Activated T-helper 9 cell treated with anti-CD3 and anti-CD28 coated beads, Interleukin-2, amount 50 U/mL, for 16 hours (primary cell): ENCODE data around the gene LMAN2.
A peak's percentile ranks its signal among the peaks of the same experiment; 100 is the strongest.

Experiments
- DNase-seq: peaks from one replicate; pipeline ENCODE4 v3.0.0-alpha.2; 2020; ENCODE audit warnings: low read depth

Gene LMAN2, protein sequence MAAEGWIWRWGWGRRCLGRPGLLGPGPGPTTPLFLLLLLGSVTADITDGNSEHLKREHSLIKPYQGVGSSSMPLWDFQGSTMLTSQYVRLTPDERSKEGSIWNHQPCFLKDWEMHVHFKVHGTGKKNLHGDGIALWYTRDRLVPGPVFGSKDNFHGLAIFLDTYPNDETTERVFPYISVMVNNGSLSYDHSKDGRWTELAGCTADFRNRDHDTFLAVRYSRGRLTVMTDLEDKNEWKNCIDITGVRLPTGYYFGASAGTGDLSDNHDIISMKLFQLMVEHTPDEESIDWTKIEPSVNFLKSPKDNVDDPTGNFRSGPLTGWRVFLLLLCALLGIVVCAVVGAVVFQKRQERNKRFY

DNA sequence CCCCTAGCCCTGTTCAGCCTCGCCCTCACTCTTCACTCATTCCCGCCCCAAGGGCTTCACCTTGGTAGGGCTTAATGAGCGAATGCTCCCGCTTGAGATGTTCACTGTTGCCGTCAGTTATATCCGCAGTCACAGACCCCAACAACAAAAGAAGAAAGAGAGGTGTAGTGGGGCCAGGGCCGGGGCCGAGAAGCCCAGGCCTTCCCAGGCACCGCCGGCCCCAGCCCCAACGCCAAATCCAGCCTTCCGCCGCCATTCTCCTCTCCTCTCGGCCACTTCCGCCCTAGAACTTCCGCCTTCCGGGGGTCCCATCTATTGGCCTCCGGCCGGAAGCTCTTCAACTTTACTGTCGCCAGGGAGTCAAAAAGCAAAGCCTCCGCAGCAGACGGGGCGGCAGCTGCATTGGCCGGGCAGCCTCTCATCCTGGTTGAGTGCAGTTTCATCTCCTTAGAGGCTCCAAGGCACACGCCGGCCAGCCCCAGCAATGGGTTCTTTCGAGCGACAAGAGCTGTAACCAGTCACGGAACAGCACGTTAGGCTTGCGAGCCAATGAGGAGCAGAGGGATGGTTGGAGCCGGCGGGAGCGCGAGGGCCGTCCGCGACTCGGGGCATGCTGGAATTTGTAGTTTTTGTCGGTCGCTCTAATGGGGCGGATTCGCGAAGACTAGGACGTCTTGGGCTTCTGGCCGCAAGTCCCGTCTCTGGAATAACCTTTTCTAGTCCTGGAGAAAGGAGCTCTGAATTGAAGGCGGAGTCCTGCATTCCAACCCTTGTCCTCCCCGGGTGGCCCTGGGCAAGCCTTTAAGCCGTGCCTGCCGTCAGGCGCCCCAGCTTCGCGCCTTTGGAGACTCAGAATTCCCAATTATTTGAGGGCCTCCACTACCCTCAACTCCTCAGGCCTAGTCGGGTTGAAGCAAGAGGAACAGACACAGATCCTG is at the start of gene LMAN2:
Gene LMAN2 (minus strand): TSS at position 277 of the 938 bp plus-strand sequence. CDS start 21 bp downstream, at position 256.
- peak; percentile 84 for DNase-seq

DNA sequence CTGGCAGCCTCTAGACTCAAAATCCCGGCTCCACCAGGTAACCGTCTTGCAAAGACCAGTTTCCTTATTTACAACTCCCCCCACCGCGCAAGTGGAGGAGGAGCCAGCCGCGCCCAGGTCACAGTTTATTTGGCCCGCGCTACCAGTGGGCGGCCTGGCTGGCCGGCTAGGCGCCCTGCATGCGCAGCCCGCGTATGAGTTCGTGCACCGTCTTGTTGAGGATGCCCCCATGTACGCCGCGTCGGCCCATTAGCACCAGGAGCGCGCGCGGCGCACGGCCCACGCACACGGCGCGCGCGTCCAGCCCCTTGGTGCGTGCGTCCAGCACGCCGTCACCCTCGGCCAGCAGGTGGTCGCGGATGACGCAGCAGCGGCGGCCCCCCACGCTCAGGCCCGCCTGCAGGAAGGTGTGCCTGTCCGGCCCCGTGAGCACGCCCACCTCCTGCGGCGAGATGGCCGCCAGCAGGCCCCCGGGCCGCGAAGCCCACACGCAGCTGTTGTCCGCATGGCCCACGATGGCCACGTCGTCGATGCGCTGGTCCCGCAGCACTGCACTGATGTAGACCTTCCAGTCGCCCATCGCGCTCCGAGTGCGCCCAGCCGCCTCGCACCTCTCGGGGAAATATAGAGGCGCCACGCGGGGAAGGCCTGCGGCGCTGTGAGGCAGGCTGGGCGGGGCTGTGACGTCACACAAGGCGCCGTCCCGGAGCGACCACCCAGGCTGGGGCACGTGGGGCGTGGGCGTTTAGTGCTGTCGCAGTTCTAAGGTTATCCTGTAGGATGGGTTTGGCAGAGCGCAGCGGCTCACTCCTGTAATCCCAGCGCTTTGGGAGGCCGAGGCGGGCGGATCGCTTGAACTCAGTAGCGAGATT is 48.8 kb upstream of the LMAN2 start, which contains the start of gene PFN3:
Gene PFN3 (minus strand): TSS at position 665 of the 872 bp plus-strand sequence. CDS start 85 bp downstream, at position 580.
- DNase-seq = no peak

DNA sequence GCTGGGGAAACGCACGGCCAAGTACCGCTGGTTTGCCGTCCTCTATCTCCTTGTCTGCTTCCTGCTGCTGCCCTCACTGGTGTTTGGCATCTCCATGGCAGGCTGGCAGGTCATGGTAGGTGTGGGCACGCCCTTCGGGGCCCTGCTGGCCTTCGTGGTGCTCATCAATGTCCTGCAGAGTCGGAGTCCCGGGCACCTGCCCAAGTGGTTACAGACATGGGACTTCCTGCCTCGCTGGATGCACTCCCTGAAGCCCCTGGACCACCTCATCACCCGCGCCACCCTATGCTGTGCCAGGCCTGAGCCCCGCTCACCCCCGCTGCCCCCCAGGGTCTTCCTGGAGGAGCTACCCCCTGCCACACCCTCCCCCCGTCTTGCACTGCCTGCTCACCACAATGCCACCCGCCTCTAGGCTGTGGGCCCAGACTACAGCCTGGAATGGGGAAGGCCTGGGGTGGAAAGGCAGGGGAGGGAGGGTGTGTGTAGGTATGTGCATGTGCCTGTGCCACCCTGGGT is 46.5 kb upstream of the LMAN2 start:
- no peak for DNase-seq

DNA sequence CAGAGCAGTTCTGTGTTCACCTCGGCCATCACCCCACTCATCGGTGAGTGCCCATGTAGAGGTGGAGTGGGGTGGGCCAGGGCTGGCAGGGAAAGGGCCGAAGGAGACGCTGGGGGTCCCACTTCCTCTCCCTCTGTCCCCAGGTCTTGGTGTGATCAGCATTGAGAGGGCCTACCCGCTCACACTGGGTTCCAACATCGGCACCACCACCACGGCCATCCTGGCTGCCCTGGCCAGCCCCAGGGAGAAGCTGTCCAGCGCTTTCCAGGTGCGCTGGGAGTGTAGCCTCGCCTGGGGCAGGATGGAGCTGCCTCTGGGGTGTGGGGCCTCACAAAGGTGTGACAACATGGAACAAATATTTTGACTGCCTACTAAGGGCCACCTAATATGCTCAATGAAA is 45.3 kb upstream of the LMAN2 start:
- DNase-seq = no peak

DNA sequence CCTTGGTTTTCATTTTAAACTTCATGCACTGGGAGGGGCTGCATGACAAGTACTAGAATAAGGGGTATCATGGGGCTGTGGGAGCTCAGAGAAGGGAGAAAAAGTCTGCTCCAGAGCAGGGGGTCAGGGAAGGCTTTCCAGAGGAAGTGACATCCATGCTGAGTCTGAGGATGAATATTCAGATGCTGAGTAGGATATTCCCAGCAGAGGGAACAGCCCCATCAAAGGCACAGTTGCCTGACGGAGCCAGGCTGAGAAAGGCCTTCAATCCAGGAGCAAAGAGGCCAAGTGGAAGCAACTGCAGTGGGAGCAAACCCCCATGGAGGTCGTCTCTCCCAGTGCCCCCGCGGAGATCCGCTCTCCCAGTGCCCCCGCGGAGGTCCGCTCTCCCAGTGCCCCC is 44.6 kb upstream of the LMAN2 start:
- no peak for DNase-seq

DNA sequence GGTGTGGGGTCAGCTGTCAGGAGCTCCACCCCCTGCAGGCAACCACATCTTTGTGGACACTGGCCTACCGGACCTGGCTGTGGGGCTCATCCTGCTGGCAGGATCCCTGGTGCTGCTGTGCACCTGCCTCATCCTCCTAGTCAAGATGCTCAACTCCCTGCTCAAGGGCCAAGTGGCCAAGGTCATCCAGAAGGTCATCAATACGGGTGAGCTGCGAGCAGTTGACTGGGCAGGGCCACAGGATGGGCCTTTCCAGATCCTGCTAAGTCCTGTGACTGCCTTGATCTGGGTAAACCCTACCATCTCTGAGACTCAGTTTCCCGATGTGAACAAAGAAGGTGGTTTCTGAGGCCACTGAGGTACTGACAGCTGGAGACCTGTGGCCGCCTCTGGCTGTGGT is 42.5 kb upstream of the LMAN2 start:
- DNase-seq = no peak

DNA sequence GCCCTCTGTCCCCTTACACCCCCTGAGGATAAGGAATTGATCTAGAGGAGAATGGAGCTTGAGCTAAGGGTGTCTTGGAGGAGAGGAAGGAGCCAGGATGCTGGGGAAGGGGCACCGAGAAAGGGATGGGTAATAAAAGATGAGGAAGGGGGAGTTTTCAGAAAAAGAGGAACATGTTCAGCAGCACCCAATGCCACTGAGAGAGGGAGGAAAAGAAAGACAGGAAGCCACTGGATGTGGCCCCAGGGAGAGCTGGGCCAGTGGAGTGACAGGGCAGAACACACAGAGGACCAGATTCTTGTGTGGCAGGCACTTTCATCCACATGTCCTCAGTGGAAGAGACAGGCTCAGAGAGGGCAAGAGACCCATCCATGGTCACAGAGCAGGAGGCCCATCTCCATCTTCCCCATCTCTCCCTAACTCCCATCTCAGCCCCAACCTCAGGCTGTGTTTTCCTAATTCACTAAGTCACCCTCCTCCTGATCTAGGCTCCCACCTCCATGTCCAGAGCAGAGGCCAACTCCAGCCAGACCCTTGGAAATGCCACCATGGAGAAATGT is 41.8 kb upstream of the LMAN2 start:
- no peak for DNase-seq

DNA sequence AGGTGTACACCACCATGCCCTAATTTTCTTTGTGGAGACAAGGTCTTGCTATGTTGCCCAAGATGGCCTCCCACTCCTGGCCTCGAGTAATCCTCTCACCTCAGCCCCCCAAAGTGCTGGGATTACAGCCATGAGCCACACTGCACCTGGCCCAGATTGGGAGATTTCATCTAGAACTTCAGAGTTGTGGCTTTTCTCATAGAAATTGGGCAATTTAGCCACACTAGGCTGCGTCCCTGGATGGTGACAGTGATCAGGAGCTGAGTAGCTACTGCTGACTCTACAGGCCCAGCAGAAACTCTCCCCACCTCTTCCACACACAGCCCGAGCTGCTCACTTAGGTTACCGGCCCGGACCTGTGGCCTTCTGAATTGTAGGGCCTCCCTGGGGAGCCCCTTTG is 41.3 kb upstream of the LMAN2 start:
- no peak for DNase-seq

DNA sequence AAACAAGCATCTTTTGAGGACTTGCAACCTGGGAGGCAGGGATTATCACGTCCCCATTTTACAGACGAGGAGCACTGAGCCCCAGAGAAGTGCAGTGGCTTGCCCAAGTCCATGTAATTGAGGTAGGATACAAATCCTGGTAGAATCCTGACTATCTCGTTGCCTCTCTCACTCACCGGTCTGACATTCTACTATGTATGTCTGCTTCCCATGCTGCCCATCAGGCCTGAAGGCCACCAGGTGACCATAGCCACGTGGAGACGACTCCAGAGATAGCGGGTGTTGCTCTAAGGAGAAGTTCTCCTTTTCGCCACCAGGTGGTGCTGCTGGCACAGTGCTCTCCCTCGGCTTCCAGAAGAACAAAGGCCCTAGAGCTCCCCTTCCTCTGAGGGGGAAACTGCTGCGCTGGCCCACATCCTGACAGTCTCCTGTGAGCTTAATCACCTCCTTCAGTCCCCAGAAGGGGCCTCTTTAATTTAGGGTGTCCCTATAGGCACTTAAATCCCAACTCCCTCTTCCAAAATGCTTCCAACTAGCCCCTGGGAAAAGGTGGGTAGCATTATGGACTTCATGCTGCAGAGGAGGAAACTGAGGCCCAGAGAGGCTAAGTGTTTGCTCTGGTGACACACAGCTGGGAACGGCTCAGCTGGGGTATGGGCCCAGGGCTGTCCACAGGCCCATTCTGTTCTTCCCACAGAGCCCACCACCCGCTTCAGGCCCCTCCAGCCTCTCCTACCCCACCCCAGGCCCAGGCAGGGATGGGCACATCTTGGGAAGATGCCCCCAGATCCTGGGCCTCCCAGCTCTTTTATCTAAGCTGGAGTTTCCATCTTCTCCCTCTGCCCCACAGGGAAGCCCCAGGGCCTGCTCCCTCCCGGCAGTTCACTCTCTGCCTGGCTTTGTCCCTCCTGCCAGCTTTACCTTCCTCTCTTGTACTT is 39.2 kb upstream of the LMAN2 start:
- peak; percentile 76 for DNase-seq

DNA sequence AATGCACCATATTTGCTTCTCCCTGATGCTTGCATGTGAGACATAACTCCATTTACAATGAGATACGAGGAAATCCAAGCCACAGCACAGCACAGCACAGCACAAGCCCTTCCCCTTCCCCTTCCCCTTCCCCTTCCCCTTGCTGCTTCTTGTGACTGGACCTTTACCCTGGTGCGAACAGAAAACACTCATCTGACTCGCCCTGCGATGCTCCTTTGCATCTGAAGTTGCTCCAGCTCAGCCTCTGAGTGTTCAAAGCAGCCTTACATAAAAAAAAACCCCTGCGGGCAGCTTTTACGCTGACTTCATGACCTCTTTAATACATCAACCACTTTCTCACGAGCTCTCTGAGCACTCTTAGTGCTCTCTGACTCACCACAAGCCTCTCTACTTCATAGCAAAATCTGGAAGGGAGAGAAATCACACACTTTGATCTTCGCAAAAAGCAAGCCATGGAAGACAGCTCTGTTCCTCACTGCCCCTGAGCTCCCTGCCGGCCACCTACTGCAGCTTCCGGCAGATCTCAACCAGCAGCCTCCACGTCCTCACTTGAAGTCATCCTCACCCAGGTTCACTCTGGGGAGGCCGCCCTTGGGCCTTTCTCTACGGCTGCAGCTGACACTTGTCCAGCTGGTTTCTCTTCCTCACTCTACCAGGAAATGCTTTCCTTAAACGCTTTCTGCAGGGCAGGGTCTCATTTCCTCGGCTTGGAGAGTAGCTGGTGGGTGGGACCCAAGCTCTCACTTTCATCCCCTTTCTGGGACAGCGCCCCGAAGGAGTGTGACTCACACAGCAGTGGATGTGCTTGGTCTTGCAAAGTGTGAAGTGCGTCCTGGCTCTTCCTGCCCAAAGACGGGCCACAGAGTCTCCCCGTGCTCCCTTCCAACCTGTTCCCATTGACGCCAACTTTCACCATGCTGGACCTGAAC is 38.0 kb upstream of the LMAN2 start:
- peak; percentile 48 for DNase-seq

DNA sequence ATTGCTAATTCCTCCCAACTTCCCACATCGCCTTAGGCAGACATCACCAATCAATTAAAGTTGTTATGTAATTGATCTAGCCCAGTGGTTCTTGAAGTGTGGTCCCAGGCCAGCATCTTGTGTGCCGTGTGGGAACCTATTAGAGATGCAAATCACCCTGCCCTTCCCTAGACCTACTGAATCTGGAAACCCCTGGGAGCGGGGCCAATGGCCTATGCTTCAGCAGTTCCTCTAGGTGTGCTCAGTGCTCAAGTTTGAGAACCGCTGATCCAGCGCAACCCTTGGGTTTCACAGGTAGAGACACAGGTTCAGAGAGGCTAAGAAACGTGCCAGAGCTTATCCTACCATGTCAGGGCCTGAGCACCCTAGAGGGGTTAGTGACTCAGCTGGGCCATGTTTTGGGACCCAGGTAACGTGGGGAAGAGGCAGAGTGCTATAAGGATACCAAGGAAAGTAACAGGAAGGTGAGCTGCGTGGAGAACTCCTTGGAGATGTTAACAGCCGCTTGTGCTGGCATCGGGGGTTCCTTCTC is 37.1 kb upstream of the LMAN2 start:
- DNase-seq = no peak

DNA sequence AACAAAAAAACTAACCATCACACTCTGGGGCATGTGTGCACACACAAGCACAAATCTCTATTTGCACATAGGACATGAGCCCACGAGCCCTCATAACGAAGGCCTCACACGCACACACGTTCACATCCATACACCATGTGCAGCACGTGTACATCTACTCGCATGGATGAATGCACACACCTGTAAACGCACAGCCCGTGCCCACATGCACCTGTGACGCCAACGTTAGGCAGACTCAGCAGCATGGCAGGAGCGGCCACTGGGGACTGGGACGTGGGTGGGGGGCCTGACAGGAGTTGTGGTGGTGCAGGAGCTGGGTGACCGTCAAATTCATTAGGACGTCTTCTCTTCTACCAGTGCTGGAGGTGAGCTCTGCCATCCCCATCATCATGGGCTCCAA is 35.9 kb upstream of the LMAN2 start:
- DNase-seq = no peak

DNA sequence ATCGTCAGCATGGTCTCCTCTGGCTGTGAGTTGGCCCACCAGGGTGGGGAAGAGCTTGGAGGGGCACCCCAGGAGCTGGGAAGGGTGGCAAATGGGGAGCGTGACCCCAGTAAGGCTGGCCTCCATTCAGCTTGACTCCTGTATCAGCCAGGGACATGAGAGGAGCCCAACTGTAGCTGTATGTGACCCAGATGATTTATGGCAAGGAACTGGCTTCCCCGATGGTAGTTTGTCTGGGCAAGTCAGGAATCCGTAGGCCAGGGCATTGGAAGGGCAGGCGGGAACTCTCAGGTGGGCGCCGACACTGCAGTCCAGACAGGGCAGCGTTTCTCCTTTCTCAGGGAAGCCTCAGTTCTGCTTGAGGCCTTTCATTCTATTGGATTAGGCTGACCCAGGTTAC is 35.1 kb upstream of the LMAN2 start:
- DNase-seq = no peak

DNA sequence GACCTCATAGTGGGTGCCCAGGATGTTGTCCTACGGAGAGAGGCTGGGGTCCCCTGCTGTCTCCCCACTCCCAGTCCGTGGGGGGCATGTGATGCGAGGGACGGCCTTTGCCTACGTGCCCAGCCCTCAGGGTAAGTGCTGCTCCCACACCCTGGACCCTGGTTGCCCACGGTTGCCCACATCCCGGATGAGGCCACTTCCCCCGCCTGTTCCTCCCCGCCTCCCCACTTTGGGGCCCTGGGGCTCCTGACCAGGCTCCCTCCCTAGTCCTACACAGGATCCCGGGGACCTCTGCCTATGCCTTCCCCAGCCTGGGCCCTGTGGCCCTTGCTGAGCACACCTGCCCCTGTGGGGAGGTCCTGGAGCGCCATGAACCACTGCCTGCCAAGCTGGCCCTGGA is 34.3 kb upstream of the LMAN2 start:
- DNase-seq = no peak

DNA sequence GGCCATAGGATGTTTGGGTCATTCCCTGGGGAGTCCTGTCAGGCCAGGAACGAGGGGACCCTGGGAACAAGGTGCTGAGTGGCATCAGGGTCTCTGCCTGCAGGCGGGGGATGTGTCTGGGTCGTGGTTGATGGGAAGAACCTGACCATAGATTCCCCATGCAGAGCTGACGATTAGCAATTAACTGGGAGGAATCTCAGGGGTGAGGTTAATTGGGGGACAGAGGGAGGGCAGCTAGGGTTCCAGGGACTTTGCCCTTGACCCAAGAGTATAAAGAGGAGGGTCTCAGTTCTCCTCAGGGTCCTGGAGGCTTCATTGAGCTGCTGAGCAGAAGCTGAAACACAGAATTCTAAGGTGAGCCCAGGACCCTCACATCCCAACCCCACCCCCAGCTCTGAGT is 32.7 kb upstream of the LMAN2 start, which contains the start of gene SLC34A1:
Gene SLC34A1 (plus strand): TSS at position 301 of the 400 bp plus-strand sequence. CDS start 1,308 bp downstream, outside the sequence.
- no peak for DNase-seq

DNA sequence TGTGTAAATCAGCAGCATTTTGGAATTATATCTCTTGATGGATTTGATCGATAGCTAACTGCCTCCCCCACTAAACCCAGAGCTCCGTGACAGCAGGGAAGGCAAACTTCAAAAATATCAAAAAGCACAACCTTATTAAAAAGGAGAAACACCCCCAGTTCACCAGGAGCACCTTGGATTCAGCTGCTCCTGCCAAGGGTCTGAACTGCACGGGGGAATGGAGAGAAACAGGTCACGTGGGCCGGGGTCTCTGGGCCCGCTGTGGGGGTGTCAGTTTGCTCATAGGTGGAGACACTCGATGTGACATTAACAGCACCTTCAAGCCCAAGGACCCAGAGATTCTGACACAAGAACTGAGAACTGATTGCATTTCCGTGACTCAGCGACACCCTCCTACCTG is 31.7 kb upstream of the LMAN2 start:
- no peak for DNase-seq

DNA sequence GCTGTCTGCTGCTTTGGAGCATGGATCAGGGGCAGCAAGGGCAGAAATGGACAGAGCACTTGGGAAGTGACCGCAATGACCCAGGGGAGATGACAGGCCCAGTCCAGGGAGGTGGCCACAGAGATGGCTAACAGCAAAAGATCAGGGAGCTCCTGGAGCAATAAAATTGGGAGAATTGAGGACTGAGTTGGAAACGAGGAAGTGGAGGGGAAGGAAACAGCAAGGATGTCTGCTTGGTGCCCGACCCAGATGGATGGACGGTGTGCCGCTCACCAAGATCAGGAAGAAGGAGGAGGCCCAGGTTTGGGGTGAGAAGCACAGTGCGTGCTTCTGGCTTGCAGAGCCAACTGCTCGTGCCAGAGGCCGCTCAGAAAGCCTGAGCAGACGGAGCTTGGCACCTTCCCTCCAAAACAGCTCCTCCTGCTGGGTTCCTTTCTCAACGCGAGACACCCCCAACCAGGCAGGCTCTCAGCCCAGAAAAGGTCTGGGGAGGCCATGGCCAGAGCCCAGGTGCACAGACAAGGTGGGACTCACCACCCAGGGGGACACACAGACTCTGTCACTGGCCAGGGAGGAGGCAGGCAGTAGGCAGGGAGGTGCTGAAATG is 31.1 kb upstream of the LMAN2 start:
- no peak for DNase-seq

DNA sequence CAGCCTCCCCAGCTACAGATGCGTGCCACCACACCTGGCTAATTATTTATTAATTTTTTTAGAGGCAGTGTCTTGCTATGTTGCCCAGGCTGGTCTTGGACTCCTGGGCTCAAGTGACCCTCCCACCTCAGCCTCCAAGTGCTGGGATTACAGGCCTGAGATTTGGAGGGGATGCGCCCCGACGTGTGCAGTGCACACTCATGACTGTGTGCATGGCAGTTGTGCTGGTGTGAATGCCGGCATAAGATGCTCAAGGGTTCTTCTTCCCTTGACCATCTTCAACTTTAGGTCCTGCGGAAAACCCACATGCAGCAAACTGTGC is 29.3 kb upstream of the LMAN2 start:
- no peak for DNase-seq
